HepG2 (cell line): ENCODE measurements around the gene ACO1. TPM values are rescaled to one million over a fixed set of nuclear protein-coding genes. Genes with fewer than 3 reads are reported as not detected.

Experiments
- ATAC-seq: fragments of 200-7000 bp; cut with Tn5 transposase; 3 replicates; pipeline ENCODE4 v1.9.1; 2020; ENCODE audit warnings: mild to moderate bottlenecking, moderate library complexity
- BruUV-seq: library from RNA; stranded (reverse); fragments of 400-500 nt; replicated peaks from 2 replicates; lab custom pipeline; 2021; lab: Mats Ljungman, UMichigan
- CTCF ChIA-PET: fragments of 300-600 bp; formaldehyde crosslinking; extraction: SDS; loops from one replicate; lab custom pipeline; 2021; ENCODE audit warnings: low total read pairs, inconsistent platforms, low intra/inter-chr PET ratio; lab: Yijun Ruan, JAX
- POLR2A ChIA-PET: fragments of 350-600 bp; sonication (Branson Sonifier 250); formaldehyde crosslinking; loops from one replicate; lab custom pipeline; 2020; ENCODE audit warnings: antibody characterized with exemption, inconsistent platforms; lab: Yijun Ruan, JAX
- DNase-seq: peaks from one replicate; pipeline ENCODE4 v3.0.0-alpha.2; 2015; ENCODE audit warnings: low spot score
- FAIRE-seq: peaks from 3 replicates; lab custom pipeline; 2011; peaks lifted over from hg19 to GRCh38; lab: Jason Lieb, UNC
- H2AFZ ChIP-seq: one replicate; pipeline ENCODE4 v1.6.1; 2011; ENCODE audit warnings: low read length, inconsistent platforms
- H3K27ac ChIP-seq: fragments of 300-600 bp; 3 replicates; pipeline ENCODE4 v1.8.0; 2011; ENCODE audit warnings: mixed run types, mild to moderate bottlenecking, mixed read lengths, low read length, inconsistent platforms; ENCODE audit not compliant: insufficient read depth; ENCODE audit errors: extremely low read length
- H3K27me3 ChIP-seq, 2 experiments: fragments of 200-600 bp in 1 of 2; 2 replicates in 1 of 2; 3 replicates in 1 of 2; pipeline versions ENCODE4 v1.6.0 to v1.8.0; 2011; ENCODE audit warnings: low read length in 2 of 2, mild to moderate bottlenecking in 2 of 2, moderate library complexity in 2 of 2, inconsistent platforms in 1 of 2; ENCODE audit not compliant: insufficient read depth in 2 of 2, control insufficient read depth in 1 of 2
- H3K36me3 ChIP-seq, 2 experiments: fragments of 200-600 bp in 1 of 2; replicated peaks in 1 of 2; 2 replicates in 1 of 2; 3 replicates in 1 of 2; pipeline versions ENCODE4 v1.5.1 to v1.8.0; 2011; ENCODE audit warnings: low read length in 2 of 2, inconsistent platforms in 1 of 2; ENCODE audit not compliant: insufficient read depth in 2 of 2, control insufficient read depth in 1 of 2
- H3K4me1 ChIP-seq: 2 replicates; pipeline ENCODE4 v1.5.1; 2012; ENCODE audit warnings: low read length, inconsistent platforms; ENCODE audit not compliant: insufficient read depth
- H3K4me2 ChIP-seq: 2 replicates; pipeline ENCODE4 v1.6.0; 2011; ENCODE audit warnings: low read depth, low read length, inconsistent platforms
- H3K4me3 ChIP-seq, 3 experiments: fragments of 200-600 bp in 1 of 3; sonication (generic), shearing (Covaris generic) in 1 of 3; replicated peaks in 1 of 3; 2 replicates each; pipeline ENCODE4 v1.5.1; 2011 to 2016; ENCODE audit warnings: low read length in 3 of 3, inconsistent platforms in 2 of 3, low read depth in 2 of 3, mild to moderate bottlenecking in 2 of 3, control low read depth in 1 of 3, mixed read lengths in 1 of 3; ENCODE audit not compliant: insufficient read depth in 1 of 3
- H3K79me2 ChIP-seq: one replicate; pipeline ENCODE4 v1.6.1; 2011; ENCODE audit warnings: low read length, inconsistent platforms; ENCODE audit not compliant: insufficient read depth
- H3K9ac ChIP-seq: 2 replicates; pipeline ENCODE4 v1.6.0; 2011; ENCODE audit warnings: mild to moderate bottlenecking, low read depth, low read length, inconsistent platforms; ENCODE audit not compliant: insufficient read depth
- H3K9me3 ChIP-seq: 2 replicates; pipeline ENCODE4 v1.5.1; 2012; ENCODE audit warnings: mild to moderate bottlenecking, low read length
- H4K20me1 ChIP-seq: 2 replicates; pipeline ENCODE4 v1.6.0; 2011; ENCODE audit warnings: inconsistent platforms, mild to moderate bottlenecking, low read length, moderate library complexity; ENCODE audit not compliant: insufficient read depth
- ATAD3A ChIP-seq: sonication (generic); formaldehyde crosslinking; IDR thresholded peaks from 2 replicates; pipeline ENCODE4 v1.4.0; 2020; ENCODE audit warnings: missing genetic modification reagents
- GATA4 ChIP-seq: sonication (generic); IDR thresholded peaks from 2 replicates; pipeline ENCODE4 v1.6.1; 2016; ENCODE audit warnings: antibody characterized with exemption, low read depth, borderline replicate concordance
- LBX2 ChIP-seq: sonication (generic); formaldehyde crosslinking; IDR thresholded peaks from 2 replicates; pipeline ENCODE4 v1.5.0; 2020; ENCODE audit warnings: missing genetic modification reagents, mild to moderate bottlenecking, borderline replicate concordance
- MAFK ChIP-seq, 2 experiments: IDR thresholded peaks in 1 of 2; conservative IDR thresholded peaks in 1 of 2; 2 replicates each; pipeline ENCODE4 v1.6.1; 2011; ENCODE audit warnings: improper control_type of control experiment in 2 of 2, low read length in 2 of 2
- NR3C1 ChIP-seq: sonication (generic); formaldehyde crosslinking; IDR thresholded peaks from 2 replicates; pipeline ENCODE4 v1.4.0; 2020; ENCODE audit warnings: missing genetic modification reagents
- ZNF225 ChIP-seq: sonication (generic); formaldehyde crosslinking; IDR thresholded peaks from 2 replicates; pipeline ENCODE4 v1.4.0; 2020; ENCODE audit warnings: mild to moderate bottlenecking, missing genetic modification reagents
- ZNF33B ChIP-seq: sonication (generic); formaldehyde crosslinking; IDR thresholded peaks from 2 replicates; pipeline ENCODE4 v1.5.1; 2020; ENCODE audit warnings: mild to moderate bottlenecking, missing genetic modification reagents
- ZNF496 ChIP-seq: sonication (generic); formaldehyde crosslinking; IDR thresholded peaks from 2 replicates; pipeline ENCODE4 v1.8.1; 2023; ENCODE audit warnings: mild to moderate bottlenecking, moderate library complexity, missing genetic modification reagents; ENCODE audit not compliant: insufficient replicate concordance
- ZNF546 ChIP-seq: sonication (generic); formaldehyde crosslinking; conservative IDR thresholded peaks from 2 replicates; pipeline ENCODE4 v1.8.1; 2023; ENCODE audit warnings: mild to moderate bottlenecking, missing genetic modification reagents
- ZNF747 ChIP-seq: sonication (generic); formaldehyde crosslinking; IDR thresholded peaks from 2 replicates; pipeline ENCODE4 v1.8.1; 2023; ENCODE audit warnings: missing genetic modification reagents, mild to moderate bottlenecking, borderline replicate concordance
- WGBS: methylation state at CpG from one replicate; pipeline ENCODE4 v1.1.6; 2017; ENCODE audit warnings: low lambda C conversion rate; 5-methylcytosine and 5-hydroxymethylcytosine counted together
- in situ Hi-C: cut with HindIII; loops from 2 replicates; pipeline ENCODE4 v1.10.0; 2017; ENCODE audit warnings: low pct_unique_long_range_greater_than_20kb; ENCODE audit not compliant: extremely low pct_ligation_motif_present
- intact Hi-C: fragments of 100-400 bp; cut with micrococcal nuclease; formaldehyde crosslinking; loops from one replicate; pipeline ENCODE4 v1.10.0; 2022; ENCODE audit not compliant: unreplicated experiment
- polyA plus RNA-seq, 8 experiments: library from polyadenylated mRNA; depleted of rRNA in 3 of 8; stranded (reverse) in 7 of 8; unstranded in 1 of 8; fragments of >200 nt; fragmentation: Illumina TruSeq in 4 of 8; extraction: Trizol in 4 of 8; gene quantifications; 2 replicates each; pipeline versions ENCODE4 v1.2.1 to v1.2.3, GENCODE V29; 2011 to 2016; ENCODE audit warnings: low read depth in 4 of 8, missing spikeins in 1 of 8, mixed read lengths in 1 of 8; ENCODE audit not compliant: insufficient read depth in 1 of 8
- total RNA-seq, 5 experiments: library from RNA; depleted of rRNA; stranded (reverse); fragments of >200 nt; fragmentation: Illumina TruSeq; extraction: Trizol; gene quantifications; 2 replicates each; pipeline ENCODE4 v1.2.3, GENCODE V29; 2016; ENCODE audit warnings: low read depth in 1 of 5
- TF ChIP-seq, protein P1 (sequence below): sonication (generic); formaldehyde crosslinking; IDR thresholded peaks from 2 replicates; pipeline ENCODE4 v1.5.1; 2020; ENCODE audit warnings: mild to moderate bottlenecking, missing genetic modification reagents, borderline replicate concordance

ACO1 gene
- total and polyA plus RNA-seq, 2 of the 13 experiments (the other 11 are each of a cell fraction or from before 2014, with no cell fraction given) = 20.1 to 48.2 TPM

DNA sequence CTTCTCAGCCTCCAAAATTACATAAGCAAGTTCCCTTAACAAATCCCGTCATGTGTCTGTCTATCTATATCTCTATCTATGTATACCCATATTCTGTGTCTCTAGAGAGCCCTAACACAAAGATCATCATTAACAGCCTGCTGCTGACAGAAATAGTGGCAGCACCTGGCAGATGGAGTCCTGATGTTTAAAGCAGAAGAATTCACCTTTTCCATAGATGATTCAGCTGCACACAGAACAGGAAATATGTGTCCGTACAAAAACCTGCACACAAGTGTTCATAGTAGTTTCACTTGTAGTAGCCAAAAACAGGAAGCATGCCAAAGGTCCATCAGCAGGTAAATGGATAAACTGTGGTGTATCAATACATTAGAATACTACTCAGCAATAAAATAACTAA, 45.0 kb upstream of the ACO1 start:
- ATAC-seq (no peak), FAIRE-seq (no peak), DNase-seq (no peak)
- H3K27ac ChIP-seq = no peak overlapping the region
- intact Hi-C loops (no loop called here), in situ Hi-C loops (no loop called here)
- H3K36me3 ChIP-seq = no peaks in the 10 kb centered on the region
- CTCF ChIA-PET = no interaction called here
- H4K20me1 ChIP-seq = no peaks in the 10 kb centered on the region
- POLR2A ChIA-PET = no interaction called here
- no peak overlapping the region for H3K9ac ChIP-seq
- no peak overlapping the region for H3K4me2 ChIP-seq
- no peaks in the 10 kb centered on the region for H3K9me3 ChIP-seq
- no peak overlapping the region for H3K4me3 ChIP-seq
- BruUV-seq = no TSS peak
- no peaks in the 10 kb centered on the region for H3K27me3 ChIP-seq
- no peaks in the 10 kb centered on the region for H3K79me2 ChIP-seq
- H3K4me1 ChIP-seq = no peaks in the 10 kb centered on the region
- no peak overlapping the region for H2AFZ ChIP-seq
- 90% methylated on average over 2 of the region's 2 CpGs for WGBS
- TF ChIP-seq ZNF33B (CRISPR knock-in tag) (no peak), NR3C1 (CRISPR knock-in tag) (no peak), LBX2 (CRISPR knock-in tag) (no peak), ATAD3A (no peak), MAFK (conservative IDR thresholded peaks at IDR 0.05 in 1 of 2, IDR thresholded peaks at IDR 0.05 in 1 of 2; ENCODE audit: low read length in 2 of 2) (no peak), ZNF747 (CRISPR knock-in tag) (no peak), GATA4 (no peak), ZNF546 (no peak), ZNF496 (CRISPR knock-in tag) (no peak), ZNF225 (CRISPR knock-in tag) (no peak)
- TF ChIP-seq, protein P1, sequence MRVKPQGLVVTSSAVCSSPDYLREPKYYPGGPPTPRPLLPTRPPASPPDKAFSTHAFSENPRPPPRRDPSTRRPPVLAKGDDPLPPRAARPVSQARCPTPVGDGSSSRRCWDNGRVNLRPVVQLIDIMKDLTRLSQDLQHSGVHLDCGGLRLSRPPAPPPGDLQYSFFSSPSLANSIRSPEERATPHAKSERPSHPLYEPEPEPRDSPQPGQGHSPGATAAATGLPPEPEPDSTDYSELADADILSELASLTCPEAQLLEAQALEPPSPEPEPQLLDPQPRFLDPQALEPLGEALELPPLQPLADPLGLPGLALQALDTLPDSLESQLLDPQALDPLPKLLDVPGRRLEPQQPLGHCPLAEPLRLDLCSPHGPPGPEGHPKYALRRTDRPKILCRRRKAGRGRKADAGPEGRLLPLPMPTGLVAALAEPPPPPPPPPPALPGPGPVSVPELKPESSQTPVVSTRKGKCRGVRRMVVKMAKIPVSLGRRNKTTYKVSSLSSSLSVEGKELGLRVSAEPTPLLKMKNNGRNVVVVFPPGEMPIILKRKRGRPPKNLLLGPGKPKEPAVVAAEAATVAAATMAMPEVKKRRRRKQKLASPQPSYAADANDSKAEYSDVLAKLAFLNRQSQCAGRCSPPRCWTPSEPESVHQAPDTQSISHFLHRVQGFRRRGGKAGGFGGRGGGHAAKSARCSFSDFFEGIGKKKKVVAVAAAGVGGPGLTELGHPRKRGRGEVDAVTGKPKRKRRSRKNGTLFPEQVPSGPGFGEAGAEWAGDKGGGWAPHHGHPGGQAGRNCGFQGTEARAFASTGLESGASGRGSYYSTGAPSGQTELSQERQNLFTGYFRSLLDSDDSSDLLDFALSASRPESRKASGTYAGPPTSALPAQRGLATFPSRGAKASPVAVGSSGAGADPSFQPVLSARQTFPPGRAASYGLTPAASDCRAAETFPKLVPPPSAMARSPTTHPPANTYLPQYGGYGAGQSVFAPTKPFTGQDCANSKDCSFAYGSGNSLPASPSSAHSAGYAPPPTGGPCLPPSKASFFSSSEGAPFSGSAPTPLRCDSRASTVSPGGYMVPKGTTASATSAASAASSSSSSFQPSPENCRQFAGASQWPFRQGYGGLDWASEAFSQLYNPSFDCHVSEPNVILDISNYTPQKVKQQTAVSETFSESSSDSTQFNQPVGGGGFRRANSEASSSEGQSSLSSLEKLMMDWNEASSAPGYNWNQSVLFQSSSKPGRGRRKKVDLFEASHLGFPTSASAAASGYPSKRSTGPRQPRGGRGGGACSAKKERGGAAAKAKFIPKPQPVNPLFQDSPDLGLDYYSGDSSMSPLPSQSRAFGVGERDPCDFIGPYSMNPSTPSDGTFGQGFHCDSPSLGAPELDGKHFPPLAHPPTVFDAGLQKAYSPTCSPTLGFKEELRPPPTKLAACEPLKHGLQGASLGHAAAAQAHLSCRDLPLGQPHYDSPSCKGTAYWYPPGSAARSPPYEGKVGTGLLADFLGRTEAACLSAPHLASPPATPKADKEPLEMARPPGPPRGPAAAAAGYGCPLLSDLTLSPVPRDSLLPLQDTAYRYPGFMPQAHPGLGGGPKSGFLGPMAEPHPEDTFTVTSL (CRISPR knock-in tag) = no peak
